ENCODE data around the gene CFAP20DC.

Gene CFAP20DC

GRCh38 chr3:58999134-58999773 lies 50.6 kb downstream of the CFAP20DC start:
- no peak for TF ChIP-seq CTCF (IDR thresholded peaks at IDR 0.05; ENCODE audit: low read depth, low read length)
- no peak for DNase-seq (ENCODE audit: extremely low read depth, low read depth)

GRCh38 chr3:58998476-58999117 lies 51.2 kb downstream of the CFAP20DC start:
- peak; percentile 74 for DNase-seq (ENCODE audit: extremely low read depth, low read depth)
- TF ChIP-seq CTCF (IDR thresholded peaks at IDR 0.05; ENCODE audit: low read depth, low read length), result no peak

GRCh38 chr3:58996730-58997129 lies 53.1 kb downstream of the CFAP20DC start:
- no peak for DNase-seq (ENCODE audit: extremely low read depth, low read depth)
- no peak for TF ChIP-seq CTCF (IDR thresholded peaks at IDR 0.05; ENCODE audit: low read depth, low read length)

GRCh38 chr3:58994746-58995330 lies 55.0 kb downstream of the CFAP20DC start:
- DNase-seq (ENCODE audit: extremely low read depth, low read depth), result peak; percentile 42
- peak; percentile 90 for TF ChIP-seq CTCF (IDR thresholded peaks at IDR 0.05; ENCODE audit: low read depth, low read length)

- TF ChIP-seq CTCF (IDR thresholded peaks at IDR 0.05; ENCODE audit: low read depth, low read length), result no peak
These were observed 56.3 kb downstream of the CFAP20DC start for GRCh38 chr3:58993547-58993946.

GRCh38 chr3:58991623-58992022 lies 58.2 kb downstream of the CFAP20DC start:
- no peak for DNase-seq (ENCODE audit: extremely low read depth, low read depth)
- TF ChIP-seq CTCF (IDR thresholded peaks at IDR 0.05; ENCODE audit: low read depth, low read length), result no peak

More at GRCh38 chr3:58993547-58993946, 56.3 kb downstream of the CFAP20DC start:
- DNase-seq (ENCODE audit: extremely low read depth, low read depth), result no peak

GRCh38 chr3:58991026-58991425 lies 58.8 kb downstream of the CFAP20DC start:
- no peak for TF ChIP-seq CTCF (IDR thresholded peaks at IDR 0.05; ENCODE audit: low read depth, low read length)

More at GRCh38 chr3:58991026-58991425, 58.8 kb downstream of the CFAP20DC start:
- DNase-seq (ENCODE audit: extremely low read depth, low read depth), result no peak

Measured in AG09319 (cell line).